Keratinocyte (primary cell): ENCODE measurements around the gene CD33. TPM values are rescaled to one million over a fixed set of nuclear protein-coding genes. Genes with fewer than 3 reads are reported as not detected.

Source experiments
- DNase-seq: peaks from one replicate; pipeline ENCODE4 v3.0.0-alpha.2; 2011; ENCODE audit warnings: low read depth, missing footprints, low spot score
- FAIRE-seq: peaks from 2 replicates; lab custom pipeline; 2011; peaks lifted over from hg19 to GRCh38; lab: Jason Lieb, UNC
- H2AFZ ChIP-seq: 2 replicates; pipeline ENCODE4 v1.6.0; 2012; ENCODE audit warnings: low read length, control low read depth, inconsistent platforms; ENCODE audit not compliant: control insufficient read depth
- H3K27ac ChIP-seq: 2 replicates; pipeline ENCODE4 v1.5.1; 2011; ENCODE audit warnings: low read length; ENCODE audit not compliant: control insufficient read depth, insufficient read depth
- H3K27me3 ChIP-seq: 3 replicates; pipeline ENCODE4 v1.6.0; 2011; ENCODE audit warnings: low read length; ENCODE audit not compliant: control insufficient read depth, insufficient read depth; ENCODE audit errors: extremely low read depth
- H3K36me3 ChIP-seq, 2 experiments: 2 replicates in 1 of 2; 3 replicates in 1 of 2; pipeline ENCODE4 v1.5.1; 2011; ENCODE audit warnings: low read length in 2 of 2, mild to moderate bottlenecking in 1 of 2; ENCODE audit not compliant: control insufficient read depth in 2 of 2, insufficient read depth in 2 of 2; ENCODE audit errors: extremely low read depth in 1 of 2
- H3K4me1 ChIP-seq: 3 replicates; pipeline ENCODE4 v1.5.1; 2011; ENCODE audit warnings: low read length; ENCODE audit not compliant: control insufficient read depth, insufficient read depth; ENCODE audit errors: extremely low read depth
- H3K4me2 ChIP-seq: 3 replicates; pipeline ENCODE4 v1.6.0; 2011; ENCODE audit warnings: low read depth, low read length; ENCODE audit not compliant: control insufficient read depth, insufficient read depth; ENCODE audit errors: extremely low read depth
- H3K4me3 ChIP-seq, 3 experiments: fragments of 200-600 bp in 1 of 3; sonication (generic) in 1 of 3; 2 replicates in 2 of 3; 3 replicates in 1 of 3; pipeline ENCODE4 v1.5.1; 2011 to 2016; ENCODE audit warnings: low read length in 3 of 3, mild to moderate bottlenecking in 3 of 3, control low read depth in 2 of 3, inconsistent platforms in 1 of 3, low read depth in 1 of 3, mixed read lengths in 1 of 3, mixed run types in 1 of 3, moderate library complexity in 1 of 3; ENCODE audit not compliant: control insufficient read depth in 2 of 3, insufficient read depth in 2 of 3; ENCODE audit errors: extremely low read depth in 1 of 3
- H3K79me2 ChIP-seq: 2 replicates; pipeline ENCODE4 v1.6.0; 2012; ENCODE audit warnings: low read length; ENCODE audit not compliant: control insufficient read depth, insufficient read depth
- H3K9ac ChIP-seq: 3 replicates; pipeline ENCODE4 v1.6.0; 2011; ENCODE audit warnings: low read length; ENCODE audit not compliant: control insufficient read depth, insufficient read depth; ENCODE audit errors: extremely low read depth
- H3K9me1 ChIP-seq: 3 replicates; pipeline ENCODE4 v1.6.0; 2011; ENCODE audit warnings: low read length; ENCODE audit not compliant: control insufficient read depth, insufficient read depth; ENCODE audit errors: extremely low read depth
- H3K9me3 ChIP-seq: 2 replicates; pipeline ENCODE4 v1.5.1; 2012; ENCODE audit warnings: low read depth, low read length; ENCODE audit not compliant: control insufficient read depth
- H4K20me1 ChIP-seq: 3 replicates; pipeline ENCODE4 v1.6.0; 2011; ENCODE audit warnings: low read length; ENCODE audit not compliant: control insufficient read depth, insufficient read depth; ENCODE audit errors: extremely low read depth
- CTCF ChIP-seq, 3 experiments: IDR thresholded peaks in 1 of 3; conservative IDR thresholded peaks in 1 of 3; optimal IDR thresholded peaks in 1 of 3; 2 replicates in 2 of 3; 3 replicates in 1 of 3; pipeline versions ENCODE3 to v1.5.1; 2011; ENCODE audit warnings: low read length in 3 of 3, mild to moderate bottlenecking in 3 of 3, moderate library complexity in 2 of 3, control low read depth in 1 of 3, inconsistent platforms in 1 of 3; ENCODE audit not compliant: insufficient read depth in 2 of 3; ENCODE audit errors: extremely low read depth in 1 of 3
- EZH2 ChIP-seq: IDR thresholded peaks from one replicate; pipeline ENCODE4 v1.6.1; 2012; ENCODE audit warnings: inconsistent platforms, mild to moderate bottlenecking, low read length, moderate library complexity
- dilution Hi-C: fragments of 300-500 bp; cut with MboI; formaldehyde crosslinking; loops from one replicate; pipeline ENCODE4 v1.7.0; 2020; ENCODE audit warnings: low sequenced_read_pairs; ENCODE audit not compliant: extremely low pct_ligation_motif_present
- polyA plus RNA-seq, 5 experiments: library from polyadenylated mRNA; depleted of rRNA in 3 of 5; stranded (reverse) in 3 of 5; stranded (forward) in 1 of 5; unstranded in 1 of 5; fragments of >200 nt; gene quantifications; 1 replicate in 1 of 5; 2 replicates in 3 of 5; 3 replicates in 1 of 5; pipeline versions ENCODE4 v1.2.1 to v1.2.3, GENCODE V29; 2011 to 2012; ENCODE audit warnings: missing spikeins in 2 of 5, low read depth in 1 of 5, low replicate concordance in 1 of 5

Gene CD33
- polyA plus RNA-seq, 1 donor (not counting 4 experiments of a cell fraction or from before 2014, with no cell fraction given), result 0.16 TPM

- no peaks in the 10 kb centered on the region for H3K27me3 ChIP-seq
Measured at GRCh38 chr19:51263808-51264207, 38.9 kb downstream of the CD33 start.

GRCh38 chr19:51271067-51271466 lies 46.2 kb downstream of the CD33 start:
- TF ChIP-seq EZH2, result no peak
- no peak for TF ChIP-seq CTCF (optimal IDR thresholded peaks at IDR 0.05 in 1 of 3, IDR thresholded peaks at IDR 0.05 in 1 of 3, conservative IDR thresholded peaks at IDR 0.05 in 1 of 3; ENCODE audit: extremely low read depth in 1 of 3, insufficient read depth in 2 of 3, low read length in 3 of 3)
- no peak overlapping the region for H3K4me2 ChIP-seq
- no peaks in the 10 kb centered on the region for H3K36me3 ChIP-seq
- no peaks in the 10 kb centered on the region for H3K9me1 ChIP-seq
- H2AFZ ChIP-seq, result no peak overlapping the region
- H3K4me3 ChIP-seq, result no peak overlapping the region
- DNase-seq (no peak), FAIRE-seq (no peak)
- H3K4me1 ChIP-seq, result no peaks in the 10 kb centered on the region
- no peaks in the 10 kb centered on the region for H3K9me3 ChIP-seq
- H3K27me3 ChIP-seq, result no peaks in the 10 kb centered on the region
- H3K27ac ChIP-seq, result no peak overlapping the region
- H3K79me2 ChIP-seq, result no peaks in the 10 kb centered on the region
- dilution Hi-C loops, result no loop called here
- no peak overlapping the region for H3K9ac ChIP-seq
- no peaks in the 10 kb centered on the region for H4K20me1 ChIP-seq

More at GRCh38 chr19:51263808-51264207, 38.9 kb downstream of the CD33 start:
- DNase-seq, result no peak
- no peak for TF ChIP-seq CTCF (optimal IDR thresholded peaks at IDR 0.05 in 1 of 3, IDR thresholded peaks at IDR 0.05 in 1 of 3, conservative IDR thresholded peaks at IDR 0.05 in 1 of 3; ENCODE audit: extremely low read depth in 1 of 3, insufficient read depth in 2 of 3, low read length in 3 of 3)
- TF ChIP-seq EZH2, result no peak
- dilution Hi-C loops, result no loop called here
- no peak overlapping the region for H3K27ac ChIP-seq
- H2AFZ ChIP-seq, result no peak overlapping the region
- no peaks in the 10 kb centered on the region for H3K9me3 ChIP-seq
- no peaks in the 10 kb centered on the region for H3K4me1 ChIP-seq
- no peak for FAIRE-seq
- H3K36me3 ChIP-seq, result no peaks in the 10 kb centered on the region
- H3K9ac ChIP-seq, result no peak overlapping the region
- no peak overlapping the region for H3K4me3 ChIP-seq
- no peaks in the 10 kb centered on the region for H3K9me1 ChIP-seq
- H3K79me2 ChIP-seq, result no peaks in the 10 kb centered on the region
- H3K4me2 ChIP-seq, result no peak overlapping the region
- H4K20me1 ChIP-seq, result no peaks in the 10 kb centered on the region
